GOT3 (cell line): ENCODE results near the gene SETD1A.

Experiments used
- DNase-seq: peaks from one replicate; lab custom pipeline; 2025; ENCODE audit warnings: mixed read lengths; lab: John Stamatoyannopoulos, UW

SETD1A gene

DNA sequence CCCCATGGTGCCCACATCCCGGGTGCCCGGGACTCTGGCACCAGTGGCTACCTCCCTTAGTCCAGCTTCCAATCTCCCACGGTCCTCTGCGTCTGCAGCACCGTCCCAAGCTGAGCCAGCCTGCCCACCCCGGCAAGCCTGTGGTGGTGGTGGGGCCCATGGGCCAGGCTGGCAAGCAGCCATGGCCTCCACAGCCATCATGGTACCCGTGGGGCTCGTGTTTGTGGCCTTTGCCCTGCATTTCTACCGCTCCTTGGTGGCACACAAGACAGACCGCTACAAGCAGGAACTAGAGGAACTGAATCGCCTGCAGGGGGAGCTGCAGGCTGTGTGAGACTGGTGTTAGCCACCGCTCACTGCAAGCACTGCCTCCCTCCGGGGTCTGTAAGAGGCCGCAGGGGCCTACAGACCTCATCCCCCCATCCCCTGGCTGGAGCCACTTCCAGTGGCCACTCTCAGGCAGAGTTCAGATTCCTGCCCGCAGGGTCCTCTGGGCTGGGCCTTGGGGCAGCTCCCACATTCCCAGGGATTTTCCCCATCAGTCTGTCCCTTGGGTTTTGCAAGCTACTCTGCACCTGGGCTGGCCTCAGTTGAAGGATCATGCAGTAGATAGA lies 3.9 kb upstream of the SETD1A start:
- DNase-seq, result no peak

DNA sequence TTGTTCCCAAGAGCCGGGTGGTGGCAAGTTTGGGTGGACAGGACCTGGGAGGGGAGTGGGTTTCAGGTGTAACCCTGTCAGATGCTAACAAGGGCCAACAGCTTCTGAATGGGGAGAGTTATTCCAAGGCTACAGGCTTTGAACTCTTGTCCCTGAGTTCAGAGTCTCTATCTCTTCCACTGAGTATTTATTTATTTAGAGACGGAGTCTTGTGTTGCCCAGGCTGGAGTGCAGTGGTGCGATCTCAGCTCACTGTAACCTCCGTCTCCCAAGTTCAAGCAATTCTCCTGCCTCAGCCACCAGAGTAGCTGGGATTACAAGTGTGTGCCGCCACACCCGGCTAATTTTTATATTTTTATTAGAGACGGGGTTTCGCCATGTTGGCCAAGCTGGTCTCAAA lies 2.6 kb upstream of the SETD1A start:
- no peak for DNase-seq

DNA sequence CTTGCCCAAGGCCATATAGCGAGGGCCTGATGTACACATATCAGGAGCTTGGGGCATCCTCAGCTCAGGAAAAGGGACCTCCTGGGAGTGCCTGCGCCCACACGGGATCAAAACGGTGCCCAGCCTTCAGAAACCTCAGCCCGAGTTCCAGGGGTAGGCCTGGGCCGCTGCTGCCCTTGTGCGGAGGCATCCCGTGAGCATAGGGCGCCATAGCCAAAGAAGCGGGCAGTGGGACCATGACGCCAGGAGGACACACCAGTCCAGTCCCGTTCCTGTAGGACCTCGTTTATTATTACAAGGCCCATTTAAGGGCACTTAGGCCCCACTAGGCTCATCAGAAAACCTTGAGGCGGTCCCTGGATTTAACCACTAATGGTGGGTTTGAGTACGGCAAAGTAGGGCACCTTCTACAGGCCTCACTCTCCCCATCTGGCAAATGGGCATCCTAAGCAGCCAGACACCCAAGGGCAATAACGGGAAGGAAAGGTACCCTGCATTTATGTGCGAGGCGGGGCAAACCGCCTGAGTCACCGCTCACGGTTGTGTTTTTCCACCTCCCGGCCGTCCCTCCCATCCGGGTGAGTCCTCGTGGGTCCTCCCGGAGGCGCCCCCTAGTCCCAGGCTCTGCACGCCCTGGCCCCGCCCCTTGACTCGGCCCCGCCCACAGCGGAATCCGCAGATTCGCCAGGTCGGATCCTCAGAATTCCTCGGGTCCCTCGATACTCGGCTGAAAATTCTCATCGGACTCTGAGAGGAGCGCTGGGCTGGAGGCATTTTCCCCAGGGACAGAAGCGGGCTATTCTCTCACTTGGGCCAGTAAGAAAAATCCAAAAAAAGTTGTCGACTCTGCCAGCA lies 726 bp upstream of the SETD1A start:
- peak; percentile 61 for DNase-seq

DNA sequence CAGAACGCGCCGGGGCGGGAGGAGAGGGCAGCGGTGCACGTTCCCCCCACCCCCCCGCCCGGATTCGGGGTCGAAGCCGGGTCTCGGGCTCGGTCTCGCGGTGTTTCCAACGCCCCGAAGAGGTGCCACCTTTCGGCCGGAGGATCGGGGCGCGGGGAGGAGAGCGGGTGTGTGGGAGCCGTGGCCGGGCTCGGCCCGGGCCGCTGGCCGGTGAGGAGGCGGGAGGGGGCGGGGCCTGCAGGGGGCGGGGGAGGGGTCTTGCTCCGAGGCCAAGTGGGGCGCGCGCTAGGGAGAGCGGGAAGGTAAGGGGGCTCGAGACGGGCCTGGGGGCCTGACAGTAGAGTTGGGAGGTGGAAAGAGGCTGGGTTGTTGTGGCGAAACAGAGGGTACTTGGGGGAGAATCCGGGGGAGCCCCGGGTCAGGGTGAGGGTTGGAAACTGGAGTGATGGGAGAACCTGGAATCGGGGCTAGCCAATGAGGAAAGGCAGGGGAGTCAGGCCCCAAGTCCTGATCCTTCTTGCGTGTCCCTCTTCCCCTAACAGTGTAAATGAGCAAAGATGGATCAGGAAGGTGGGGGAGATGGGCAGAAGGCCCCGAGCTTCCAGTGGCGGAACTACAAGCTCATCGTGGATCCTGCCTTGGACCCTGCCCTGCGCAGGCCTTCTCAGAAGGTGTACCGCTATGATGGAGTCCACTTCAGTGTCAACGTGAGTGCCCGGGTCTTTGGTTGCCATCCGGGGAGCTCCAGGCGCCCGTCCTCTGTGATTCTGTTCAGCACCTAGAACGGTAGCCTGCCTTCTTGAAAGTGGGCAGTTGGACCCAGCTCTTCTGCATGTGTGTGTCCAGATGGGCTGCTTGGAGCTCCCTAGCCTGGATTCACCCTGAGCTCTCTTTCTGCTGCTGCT lies 873 bp downstream of the SETD1A start:
- no peak for DNase-seq

DNA sequence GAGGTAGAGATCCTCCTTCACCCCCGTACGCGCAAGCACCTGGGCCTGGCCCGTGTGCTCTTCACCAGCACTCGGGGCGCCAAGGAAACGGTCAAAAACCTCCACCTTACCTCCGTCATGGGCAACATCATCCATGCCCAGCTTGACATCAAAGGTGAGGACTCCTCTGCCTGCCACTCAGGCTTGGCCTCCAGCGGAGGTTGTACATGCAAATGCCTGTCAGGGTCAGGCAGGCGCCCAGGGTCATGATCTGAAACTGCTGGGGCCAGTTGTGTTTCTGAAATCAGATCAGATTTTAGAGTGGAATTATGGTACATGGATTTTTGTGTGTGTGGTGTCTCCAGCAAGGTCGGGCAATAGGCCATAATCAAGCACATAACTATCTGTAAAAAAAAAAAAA lies 3.8 kb downstream of the SETD1A start:
- no peak for DNase-seq

DNA sequence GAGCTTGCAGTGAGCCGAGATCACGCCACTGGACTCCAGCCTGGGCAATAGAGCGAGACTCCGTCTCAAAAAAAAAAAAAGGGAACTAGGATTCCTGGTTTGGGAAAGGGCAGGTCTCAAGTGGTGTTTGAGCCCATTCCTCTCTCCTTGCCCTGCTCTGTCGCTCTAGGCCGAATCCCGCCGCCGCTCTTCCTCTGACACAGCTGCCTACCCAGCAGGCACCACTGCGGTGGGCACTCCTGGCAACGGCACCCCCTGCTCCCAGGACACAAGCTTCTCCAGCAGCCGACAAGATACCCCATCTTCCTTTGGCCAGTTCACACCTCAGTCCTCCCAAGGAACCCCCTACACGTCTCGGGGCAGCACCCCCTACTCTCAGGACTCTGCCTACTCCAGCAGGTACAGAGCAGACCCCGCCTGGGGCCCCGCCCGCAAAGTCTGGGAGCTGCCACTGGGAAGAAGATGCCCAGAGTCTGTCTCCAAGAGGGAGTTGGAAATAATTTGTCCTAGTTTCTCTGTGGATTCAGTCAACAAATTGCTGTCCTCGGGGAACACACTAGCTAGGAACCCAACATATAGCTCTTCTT lies 6.5 kb downstream of the SETD1A start:
- no peak for DNase-seq

DNA sequence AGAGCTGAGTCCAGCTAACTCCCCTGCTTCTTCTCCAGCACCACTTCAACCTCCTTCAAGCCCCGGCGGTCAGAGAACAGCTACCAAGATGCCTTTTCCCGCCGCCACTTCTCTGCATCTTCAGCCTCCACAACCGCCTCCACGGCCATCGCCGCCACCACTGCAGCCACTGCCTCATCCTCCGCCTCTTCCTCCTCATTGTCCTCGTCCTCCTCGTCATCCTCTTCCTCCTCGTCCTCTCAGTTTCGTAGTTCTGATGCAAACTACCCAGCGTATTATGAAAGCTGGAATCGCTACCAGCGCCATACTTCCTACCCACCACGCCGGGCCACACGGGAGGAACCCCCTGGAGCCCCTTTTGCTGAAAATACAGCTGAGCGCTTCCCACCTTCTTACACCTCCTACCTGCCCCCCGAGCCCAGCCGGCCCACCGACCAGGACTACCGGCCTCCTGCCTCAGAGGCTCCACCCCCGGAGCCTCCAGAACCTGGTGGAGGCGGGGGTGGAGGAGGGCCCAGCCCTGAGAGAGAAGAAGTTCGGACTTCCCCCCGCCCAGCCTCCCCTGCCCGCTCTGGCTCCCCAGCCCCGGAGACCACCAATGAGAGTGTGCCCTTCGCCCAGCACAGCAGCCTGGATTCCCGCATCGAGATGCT lies 7.1 kb downstream of the SETD1A start:
- no peak for DNase-seq

DNA sequence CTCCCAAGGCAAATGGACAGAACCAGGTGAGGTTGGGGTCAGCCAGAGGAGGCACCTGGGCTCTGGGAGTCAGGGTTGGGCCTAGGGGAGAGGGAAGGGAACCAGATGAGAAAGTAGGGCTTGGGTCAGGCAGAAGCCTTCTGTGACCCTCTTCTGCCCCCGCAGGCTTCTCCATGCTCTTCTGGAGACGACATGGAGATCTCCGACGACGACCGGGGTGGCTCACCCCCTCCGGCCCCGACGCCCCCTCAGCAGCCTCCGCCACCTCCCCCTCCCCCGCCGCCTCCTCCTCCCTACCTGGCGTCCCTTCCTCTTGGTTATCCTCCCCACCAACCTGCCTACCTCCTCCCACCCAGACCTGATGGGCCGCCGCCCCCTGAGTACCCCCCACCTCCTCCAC lies 7.9 kb downstream of the SETD1A start:
- no peak for DNase-seq

DNA sequence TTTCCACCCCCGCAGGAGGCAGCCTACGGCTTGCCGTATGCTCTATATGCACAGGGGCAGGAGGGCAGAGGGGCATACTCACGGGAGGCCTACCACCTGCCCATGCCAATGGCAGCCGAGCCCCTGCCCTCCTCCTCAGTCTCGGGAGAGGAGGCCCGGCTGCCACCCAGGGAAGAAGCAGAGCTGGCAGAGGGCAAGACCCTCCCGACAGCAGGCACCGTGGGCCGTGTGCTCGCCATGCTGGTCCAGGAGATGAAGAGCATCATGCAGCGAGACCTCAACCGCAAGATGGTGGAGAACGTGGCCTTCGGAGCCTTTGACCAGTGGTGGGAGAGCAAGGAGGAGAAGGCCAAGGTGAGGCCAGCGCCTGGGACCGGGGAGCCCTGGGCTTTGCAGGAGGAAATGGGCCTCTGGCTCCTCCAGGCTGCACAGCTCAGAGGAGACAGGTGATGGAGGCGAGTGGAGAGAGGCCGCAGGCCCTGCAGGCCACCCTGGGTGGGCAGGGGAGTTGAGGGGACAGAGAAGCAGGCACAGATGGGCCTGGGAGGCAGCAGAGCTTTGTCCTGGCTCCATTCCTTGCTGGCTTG lies 8.6 kb downstream of the SETD1A start:
- no peak for DNase-seq

DNA sequence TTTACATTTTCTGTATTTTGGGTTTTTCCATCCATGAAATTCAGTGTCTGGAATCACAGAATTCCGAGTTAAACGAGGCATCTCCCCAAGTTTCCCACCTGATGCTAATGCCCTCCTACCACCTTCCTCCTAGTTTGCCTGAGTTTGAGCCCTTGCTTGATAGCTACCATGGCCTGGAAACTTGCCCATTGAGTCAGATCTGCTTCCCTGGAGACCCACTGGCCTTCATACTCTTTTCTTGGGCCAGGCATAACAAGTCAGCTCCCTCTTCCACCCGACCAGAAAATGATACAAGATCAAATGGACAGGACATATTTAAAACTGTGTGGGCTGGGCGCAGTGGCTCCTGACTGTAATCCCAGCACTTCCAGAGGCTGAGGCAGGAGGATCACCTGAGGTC lies 10.2 kb downstream of the SETD1A start:
- DNase-seq, result no peak

DNA sequence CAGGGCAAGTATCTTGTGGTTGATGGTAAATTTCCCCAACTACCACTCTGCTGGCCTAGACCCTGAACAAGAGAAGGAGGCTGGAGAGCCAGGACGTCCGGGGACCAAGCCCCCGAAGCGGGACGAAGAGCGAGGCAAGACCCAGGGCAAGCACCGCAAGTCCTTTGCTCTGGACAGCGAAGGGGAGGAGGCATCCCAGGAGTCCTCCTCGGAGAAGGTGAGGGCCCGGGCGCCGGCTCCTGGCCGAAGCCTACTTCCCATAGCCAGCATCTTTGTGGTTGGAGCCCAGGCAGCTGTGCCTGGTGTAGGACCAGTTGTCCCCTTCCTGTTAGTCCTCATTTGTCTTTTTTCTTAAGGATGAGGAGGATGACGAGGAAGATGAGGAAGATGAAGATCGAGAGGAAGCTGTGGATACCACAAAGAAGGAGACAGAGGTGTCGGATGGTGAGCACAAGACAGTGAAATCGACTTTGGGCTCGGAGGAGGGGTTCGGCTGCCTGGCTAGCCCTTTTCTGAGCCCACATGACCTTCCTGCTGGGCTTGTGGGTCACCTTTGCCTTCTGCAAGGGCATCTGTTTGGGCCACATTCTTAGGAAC lies 11.8 kb downstream of the SETD1A start:
- DNase-seq, result no peak

DNA sequence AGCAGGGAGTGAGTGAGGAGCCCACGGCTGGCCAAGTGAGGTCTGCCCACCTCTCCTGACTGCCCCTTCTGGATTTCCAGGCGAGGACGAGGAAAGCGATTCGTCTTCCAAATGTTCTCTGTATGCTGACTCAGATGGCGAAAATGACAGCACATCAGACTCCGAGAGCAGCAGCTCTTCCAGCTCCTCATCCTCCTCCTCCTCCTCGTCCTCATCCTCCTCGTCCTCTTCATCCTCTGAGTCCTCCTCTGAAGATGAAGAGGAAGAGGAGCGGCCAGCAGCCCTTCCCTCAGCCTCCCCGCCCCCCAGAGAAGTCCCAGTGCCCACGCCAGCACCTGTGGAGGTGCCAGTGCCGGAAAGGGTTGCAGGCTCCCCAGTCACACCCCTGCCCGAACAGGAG lies 13.7 kb downstream of the SETD1A start:
- DNase-seq, result no peak

DNA sequence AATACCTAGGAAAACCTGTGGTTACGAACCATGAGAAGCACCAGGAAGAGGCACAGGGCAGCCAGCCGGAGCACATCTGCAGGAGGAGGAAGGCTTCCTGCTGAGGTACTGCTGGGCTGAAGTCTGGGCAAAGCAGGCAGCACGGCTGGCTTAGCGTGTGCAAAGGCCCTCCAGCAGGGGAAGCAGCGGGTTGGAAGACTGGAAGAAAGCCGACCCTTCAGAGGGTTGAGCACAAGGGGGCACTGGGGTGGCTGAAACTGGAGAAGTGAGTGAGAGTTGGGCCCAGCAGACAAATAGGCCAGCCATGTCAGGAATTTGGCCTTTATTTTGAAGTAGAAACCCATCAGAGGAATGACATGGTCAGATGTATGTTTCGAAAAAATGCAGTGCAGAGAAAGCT lies 15.3 kb downstream of the SETD1A start:
- DNase-seq, result no peak

DNA sequence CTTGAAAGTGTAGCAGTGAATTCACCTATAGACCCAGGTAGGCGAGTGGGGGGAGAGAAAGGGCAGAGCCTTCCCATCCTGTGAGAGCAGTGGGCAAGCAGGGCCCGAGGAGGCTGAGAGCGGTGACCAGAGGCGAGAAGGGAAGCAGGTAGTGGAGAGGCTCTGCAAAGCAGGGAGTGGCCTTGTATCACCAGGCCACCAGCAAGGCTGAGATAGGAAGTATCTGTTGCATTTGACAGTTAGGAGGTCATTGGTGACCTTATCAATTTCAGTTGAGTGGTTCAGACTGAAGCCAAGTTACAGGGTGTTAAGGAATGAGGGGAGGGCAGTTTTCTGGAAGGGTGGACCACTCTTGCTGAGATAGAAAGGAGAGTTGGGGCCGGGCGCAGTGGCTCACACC lies 16.8 kb downstream of the SETD1A start:
- no peak for DNase-seq

DNA sequence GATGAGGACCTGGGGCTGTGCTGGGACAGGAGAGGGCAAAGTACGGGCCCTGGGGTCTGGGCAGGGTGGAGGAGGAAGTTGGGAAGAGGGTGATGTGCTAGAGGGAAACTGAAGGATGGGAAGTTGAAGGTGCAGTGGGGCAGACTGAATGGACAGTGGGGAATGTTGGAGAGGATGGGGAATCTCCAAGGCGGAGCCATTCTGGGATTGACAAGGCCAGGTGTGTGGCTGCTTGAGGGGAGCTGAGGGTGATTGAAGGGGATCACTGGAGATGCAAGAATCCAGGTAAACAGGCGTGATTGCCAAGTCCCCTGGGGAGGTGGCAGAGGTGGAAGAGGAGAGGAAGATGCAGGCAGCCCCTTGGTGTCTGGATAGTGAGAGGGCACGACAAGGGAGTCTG lies 18.9 kb downstream of the SETD1A start:
- no peak for DNase-seq

DNA sequence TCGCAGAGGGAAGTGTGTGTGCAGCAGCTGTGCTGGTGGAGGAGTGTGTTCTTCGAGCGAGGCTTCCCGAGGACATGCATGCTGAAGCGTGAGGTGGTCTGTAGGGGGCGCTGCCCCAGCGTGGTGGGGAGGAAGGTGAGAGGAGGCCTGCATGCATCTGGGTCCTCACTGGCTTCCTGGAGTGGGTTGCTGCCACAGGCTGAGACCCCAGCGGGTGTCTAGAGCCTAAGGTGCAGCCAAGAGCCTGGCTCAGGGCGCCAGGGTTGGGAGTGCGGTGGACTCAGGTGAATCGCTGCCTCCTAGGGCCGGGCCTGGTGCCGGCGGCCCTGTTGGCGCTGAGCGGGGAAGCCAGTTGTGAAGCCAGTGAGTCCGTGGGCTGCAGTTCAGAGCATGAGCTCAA lies 19.9 kb downstream of the SETD1A start:
- DNase-seq, result no peak

DNA sequence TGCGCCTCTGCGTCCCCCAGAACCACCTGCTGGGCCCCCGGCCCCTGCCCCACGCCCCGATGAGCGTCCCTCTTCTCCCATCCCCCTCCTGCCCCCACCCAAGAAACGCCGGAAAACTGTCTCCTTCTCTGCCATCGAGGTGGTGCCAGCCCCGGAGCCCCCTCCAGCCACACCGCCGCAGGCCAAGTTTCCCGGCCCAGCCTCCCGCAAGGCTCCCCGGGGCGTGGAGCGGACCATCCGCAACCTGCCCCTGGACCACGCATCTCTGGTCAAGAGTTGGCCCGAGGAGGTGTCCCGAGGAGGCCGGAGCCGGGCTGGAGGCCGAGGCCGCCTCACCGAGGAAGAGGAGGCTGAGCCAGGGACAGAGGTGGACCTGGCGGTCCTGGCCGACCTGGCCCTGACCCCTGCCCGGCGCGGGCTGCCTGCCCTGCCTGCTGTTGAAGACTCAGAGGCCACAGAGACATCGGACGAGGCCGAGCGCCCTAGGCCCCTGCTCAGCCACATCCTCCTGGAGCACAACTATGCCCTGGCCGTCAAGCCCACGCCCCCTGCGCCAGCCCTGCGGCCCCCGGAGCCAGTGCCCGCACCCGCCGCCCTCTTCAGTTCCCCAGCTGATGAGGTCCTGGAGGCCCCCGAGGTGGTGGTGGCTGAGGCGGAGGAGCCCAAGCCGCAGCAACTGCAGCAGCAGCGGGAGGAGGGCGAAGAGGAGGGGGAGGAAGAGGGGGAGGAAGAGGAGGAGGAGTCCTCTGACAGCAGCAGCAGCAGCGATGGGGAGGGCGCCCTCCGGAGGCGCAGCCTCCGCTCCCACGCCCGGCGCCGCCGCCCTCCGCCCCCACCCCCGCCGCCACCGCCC lies 21.8 kb downstream of the SETD1A start:
- DNase-seq, result no peak

DNA sequence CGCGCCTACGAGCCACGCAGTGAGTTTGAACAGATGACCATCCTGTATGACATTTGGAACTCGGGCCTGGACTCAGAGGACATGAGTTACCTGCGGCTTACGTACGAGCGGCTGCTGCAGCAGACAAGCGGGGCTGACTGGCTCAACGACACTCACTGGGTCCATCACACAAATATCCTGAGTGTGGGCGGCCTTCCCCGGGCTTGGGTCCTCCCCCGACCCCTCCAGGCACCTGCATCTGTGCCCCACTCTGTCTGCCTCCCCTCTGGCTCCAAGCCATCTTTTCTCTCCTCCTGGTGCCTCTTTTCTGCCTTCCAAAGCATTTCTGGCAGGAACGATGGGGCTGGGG lies 22.4 kb downstream of the SETD1A start:
- no peak for DNase-seq

DNA sequence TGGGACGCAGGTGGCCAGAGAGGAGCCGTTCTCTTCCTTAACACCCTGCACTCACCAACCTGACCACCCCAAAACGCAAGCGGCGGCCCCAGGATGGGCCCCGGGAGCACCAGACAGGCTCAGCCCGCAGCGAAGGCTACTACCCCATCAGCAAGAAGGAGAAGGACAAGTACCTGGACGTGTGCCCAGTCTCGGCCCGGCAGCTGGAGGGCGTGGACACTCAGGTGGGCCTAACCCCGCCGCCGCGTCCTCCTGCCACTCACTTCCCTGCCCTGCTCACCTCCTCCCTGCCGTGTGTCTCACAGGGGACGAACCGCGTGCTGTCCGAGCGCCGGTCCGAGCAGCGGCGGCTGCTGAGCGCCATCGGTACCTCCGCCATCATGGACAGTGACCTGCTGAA lies 22.9 kb downstream of the SETD1A start:
- no peak for DNase-seq

DNA sequence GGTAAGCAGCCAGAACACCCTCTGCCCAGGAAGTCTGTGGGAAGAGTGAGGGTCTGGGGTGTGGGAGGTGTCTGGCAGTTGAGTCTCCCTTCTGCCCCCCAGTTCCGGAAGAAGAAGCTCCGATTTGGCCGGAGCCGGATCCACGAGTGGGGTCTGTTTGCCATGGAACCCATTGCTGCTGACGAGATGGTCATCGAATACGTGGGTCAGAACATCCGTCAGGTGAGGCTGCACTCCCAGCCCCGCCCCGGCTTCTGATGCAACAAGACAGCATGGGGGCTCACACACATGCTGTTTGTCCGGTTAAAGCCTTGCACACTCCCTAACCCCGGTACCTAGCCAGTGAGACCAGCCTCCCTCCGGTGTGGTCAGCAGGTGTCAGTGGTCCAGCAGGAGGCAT lies 23.4 kb downstream of the SETD1A start:
- DNase-seq, result no peak
